Central memory CD4-positive, alpha-beta T cell (primary cell): ENCODE results near the gene RIT2.

ENCODE experiments used
- DNase-seq: peaks from one replicate; pipeline ENCODE4 v3.0.0; 2022

Gene RIT2

GRCh38 chr18:42922363-42922762 is 193.1 kb downstream of the RIT2 start:
- DNase-seq: no peak

- DNase-seq: no peak
These were observed 194.2 kb downstream of the RIT2 start for GRCh38 chr18:42921226-42921737.

- DNase-seq: no peak
These were observed 194.9 kb downstream of the RIT2 start for GRCh38 chr18:42920621-42921020.

- DNase-seq: no peak
These were observed 200.2 kb downstream of the RIT2 start for GRCh38 chr18:42915299-42915698.

GRCh38 chr18:42914476-42914875 is 201.0 kb downstream of the RIT2 start:
- DNase-seq: no peak

GRCh38 chr18:42909095-42909494 is 206.4 kb downstream of the RIT2 start:
- no peak for DNase-seq

- DNase-seq: no peak
These were observed 208.7 kb downstream of the RIT2 start for GRCh38 chr18:42906761-42907160.

GRCh38 chr18:42901161-42901560 is 214.3 kb downstream of the RIT2 start:
- DNase-seq: no peak

- no peak for DNase-seq
These were observed 221.5 kb downstream of the RIT2 start for GRCh38 chr18:42893977-42894376.

GRCh38 chr18:42892181-42892580 is 223.3 kb downstream of the RIT2 start:
- DNase-seq: no peak

- DNase-seq: no peak
These were observed 223.8 kb downstream of the RIT2 start for GRCh38 chr18:42891705-42892104.

- DNase-seq: no peak
These were observed 232.3 kb downstream of the RIT2 start for GRCh38 chr18:42883169-42883568.

- DNase-seq: no peak
These were observed 233.4 kb downstream of the RIT2 start for GRCh38 chr18:42882122-42882521.

GRCh38 chr18:42872838-42873237 is 242.6 kb downstream of the RIT2 start:
- no peak for DNase-seq

GRCh38 chr18:42864876-42865275 is 250.6 kb downstream of the RIT2 start:
- DNase-seq: no peak

GRCh38 chr18:42861271-42861670 is 254.2 kb downstream of the RIT2 start:
- DNase-seq: no peak

- DNase-seq: no peak
These were observed 254.9 kb downstream of the RIT2 start for GRCh38 chr18:42860548-42860947.

GRCh38 chr18:42860011-42860410 is 255.5 kb downstream of the RIT2 start:
- no peak for DNase-seq

- no peak for DNase-seq
These were observed 260.9 kb downstream of the RIT2 start for GRCh38 chr18:42854558-42854957.

GRCh38 chr18:42850174-42851083 is 265.1 kb downstream of the RIT2 start:
- DNase-seq: no peak

- no peak for DNase-seq
These were observed 276.1 kb downstream of the RIT2 start for GRCh38 chr18:42839408-42839807.

GRCh38 chr18:42838546-42839145 is 276.8 kb downstream of the RIT2 start:
- DNase-seq: no peak

- DNase-seq: no peak
These were observed 284.5 kb downstream of the RIT2 start for GRCh38 chr18:42830936-42831335.

GRCh38 chr18:42828881-42829280 is 286.6 kb downstream of the RIT2 start:
- DNase-seq: no peak
